HG02763 (cell line): Measurements from ENCODE around the gene DOCK11.

Experiments used
- ATAC-seq: cut with Tn5 transposase; IDR thresholded peaks from one replicate; pipeline ENCODE4 v1.9.1; 2021; ENCODE audit warnings: mild to moderate bottlenecking, moderate library complexity; ENCODE audit not compliant: unreplicated experiment

The DOCK11 gene

GRCh38 chrX:118528071-118528737 is 32.6 kb downstream of the DOCK11 start:
- peak; percentile 73 for ATAC-seq

GRCh38 chrX:118530219-118530911 is 34.8 kb downstream of the DOCK11 start:
- no peak for ATAC-seq

GRCh38 chrX:118534716-118535493 is 39.3 kb downstream of the DOCK11 start:
- no peak for ATAC-seq

- ATAC-seq, result peak; percentile 55
These were observed 40.6 kb downstream of the DOCK11 start for GRCh38 chrX:118536204-118536603.

- peak; percentile 55 for ATAC-seq
These were observed 41.3 kb downstream of the DOCK11 start for GRCh38 chrX:118536687-118537461.

GRCh38 chrX:118538386-118538785 is 42.8 kb downstream of the DOCK11 start:
- ATAC-seq, result no peak

GRCh38 chrX:118540342-118540741 is 44.7 kb downstream of the DOCK11 start:
- ATAC-seq, result no peak

GRCh38 chrX:118541482-118541881 is 45.9 kb downstream of the DOCK11 start:
- no peak for ATAC-seq

GRCh38 chrX:118545510-118545909 is 49.9 kb downstream of the DOCK11 start:
- ATAC-seq, result no peak

- ATAC-seq, result no peak
These were observed 53.2 kb downstream of the DOCK11 start for GRCh38 chrX:118548841-118549240.

GRCh38 chrX:118550792-118551191 is 55.2 kb downstream of the DOCK11 start:
- no peak for ATAC-seq

- no peak for ATAC-seq
These were observed 55.8 kb downstream of the DOCK11 start for GRCh38 chrX:118551426-118551825.

- no peak for ATAC-seq
These were observed 56.7 kb downstream of the DOCK11 start for GRCh38 chrX:118552121-118552900.

GRCh38 chrX:118553042-118553710 is 57.6 kb downstream of the DOCK11 start:
- ATAC-seq, result no peak

- ATAC-seq, result no peak
These were observed 58.9 kb downstream of the DOCK11 start for GRCh38 chrX:118554511-118554910.

- ATAC-seq, result no peak
These were observed 63.3 kb downstream of the DOCK11 start for GRCh38 chrX:118558926-118559325.

- no peak for ATAC-seq
These were observed 64.9 kb downstream of the DOCK11 start for GRCh38 chrX:118560489-118560888.

- ATAC-seq, result no peak
These were observed 67.1 kb downstream of the DOCK11 start for GRCh38 chrX:118562582-118563164.

- no peak for ATAC-seq
These were observed 68.9 kb downstream of the DOCK11 start for GRCh38 chrX:118564498-118564897.
